Tibial nerve (tissue), 4 donors: ENCODE measurements around the gene RASA3. TPM values are rescaled to one million over a fixed set of nuclear protein-coding genes. Genes with fewer than 3 reads are reported as not detected.

Source experiments
- DNase-seq, 2 donors: peaks; one replicate each; pipeline ENCODE4 v3.0.0-alpha.2; 2019; ENCODE audit warnings: low spot score in 2 of 2
- H3K27ac ChIP-seq, 4 donors: fragments of 200-600 bp; sonication (generic) in 3 of 4; one replicate each; pipeline ENCODE4 v1.5.1; 2017 to 2019; ENCODE audit warnings: mild to moderate bottlenecking in 1 of 4
- H3K27me3 ChIP-seq, 2 donors: fragments of 200-600 bp; sonication (generic) in 1 of 2; one replicate each; pipeline versions ENCODE4 v1.5.1 to v1.6.0; 2017 to 2019
- H3K36me3 ChIP-seq, 3 donors: fragments of 200-600 bp; sonication (generic); one replicate each; pipeline ENCODE4 v1.5.1; 2018 to 2019
- H3K4me1 ChIP-seq, 4 donors: fragments of 200-600 bp; sonication (generic) in 3 of 4; one replicate each; pipeline ENCODE4 v1.5.1; 2017 to 2019
- H3K4me3 ChIP-seq, 4 donors: fragments of 200-600 bp; sonication (generic) in 3 of 4; one replicate each; pipeline ENCODE4 v1.5.1; 2017 to 2019; ENCODE audit warnings: mild to moderate bottlenecking in 1 of 4, moderate library complexity in 1 of 4
- H3K9me3 ChIP-seq, 4 donors: fragments of 200-600 bp; sonication (generic) in 3 of 4; one replicate each; pipeline ENCODE4 v1.5.1; 2017 to 2019
- EP300 ChIP-seq, 2 donors: sonication (generic); formaldehyde crosslinking; IDR thresholded peaks; one replicate each; pipeline ENCODE4 v1.6.1; 2017; ENCODE audit warnings: antibody characterized with exemption in 2 of 2, mild to moderate bottlenecking in 1 of 2
- POLR2A ChIP-seq, 2 donors: fragments of 450-650 bp; IDR thresholded peaks; one replicate each; pipeline ENCODE4 v1.6.1; 2017; ENCODE audit warnings: antibody characterized with exemption in 2 of 2, mild to moderate bottlenecking in 2 of 2, moderate library complexity in 2 of 2
- WGBS, 2 donors: methylation state at CpG; one replicate each; pipeline ENCODE4 v1.1.5; 2018; 5-methylcytosine and 5-hydroxymethylcytosine counted together
- total RNA-seq, 4 donors: library from RNA; depleted of rRNA; stranded (reverse); fragments of >200 nt; gene quantifications; one replicate each; pipeline ENCODE4 v1.1.0, GENCODE V29; 2016
- TF ChIP-seq, protein P1 (sequence below), 5 experiments: fragments of 200-600 bp in 3 of 5; fragments of 450-650 bp in 2 of 5; sonication (generic) in 3 of 5; IDR thresholded peaks; one replicate each; pipeline ENCODE4 v1.5.1; 2016 to 2019; ENCODE audit warnings: antibody characterized with exemption in 5 of 5, mild to moderate bottlenecking in 3 of 5, moderate library complexity in 2 of 5

RASA3 gene
- total RNA-seq, 4 donors from 2014 or later = 36.2 to 63.3 (median 46.3) TPM

DNA sequence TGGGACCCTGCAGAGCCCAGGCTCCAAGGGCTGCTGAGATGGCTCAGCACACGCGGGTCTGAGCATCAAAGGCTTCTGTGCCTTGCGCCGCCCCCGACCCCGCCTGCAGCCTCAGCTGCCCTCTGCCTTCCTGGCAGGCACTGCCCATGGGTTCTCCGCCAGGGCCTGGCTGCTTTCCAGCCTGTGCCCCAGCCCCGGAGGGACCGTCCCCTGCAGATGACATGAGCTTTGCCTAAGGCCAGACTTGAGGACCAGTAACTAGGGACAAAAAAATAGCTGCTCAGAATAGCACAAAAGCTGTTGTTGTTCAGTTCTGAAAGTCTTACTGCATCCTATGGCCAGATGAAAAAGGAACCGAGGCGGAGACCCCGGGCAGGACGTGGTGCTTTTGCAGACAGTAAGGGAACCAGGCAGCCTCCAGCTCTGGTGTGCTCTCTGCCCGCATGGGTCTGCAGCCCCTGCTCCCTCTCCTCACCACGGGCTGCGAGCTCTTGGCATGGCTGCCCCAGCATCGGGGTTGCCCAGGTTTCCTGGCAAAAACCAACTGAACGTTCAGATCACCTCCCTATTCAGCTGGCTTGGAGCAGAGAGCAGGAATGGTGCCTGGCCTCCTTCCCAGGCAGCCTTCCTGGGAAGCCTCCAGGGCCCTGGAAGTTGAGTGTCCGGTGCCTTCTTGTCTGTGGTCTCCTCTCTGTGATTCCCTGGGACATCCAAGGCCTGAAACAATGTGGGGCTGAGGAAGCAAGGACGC lies 34.1 kb upstream of the RASA3 start:
- Histone ChIP-seq H3K36me3 (no peaks in the 10 kb centered on the region), H3K27ac (peak overlapping the region in 2 of 4 donors; percentile 68 to 72), H3K27me3 (peaks cover 0 to 10% of the 10 kb centered on the region in 2 donors), H3K9me3 (no peaks in the 10 kb centered on the region), H3K4me1 (peaks cover 0 to 34% (median 13%) of the 10 kb centered on the region in 4 donors), H3K4me3 (no peak overlapping the region)
- WGBS, 2 donors = 31% methylated on average over 11 to 20 of the region's 20 CpGs
- DNase-seq = no peak
- TF ChIP-seq, protein P1, sequence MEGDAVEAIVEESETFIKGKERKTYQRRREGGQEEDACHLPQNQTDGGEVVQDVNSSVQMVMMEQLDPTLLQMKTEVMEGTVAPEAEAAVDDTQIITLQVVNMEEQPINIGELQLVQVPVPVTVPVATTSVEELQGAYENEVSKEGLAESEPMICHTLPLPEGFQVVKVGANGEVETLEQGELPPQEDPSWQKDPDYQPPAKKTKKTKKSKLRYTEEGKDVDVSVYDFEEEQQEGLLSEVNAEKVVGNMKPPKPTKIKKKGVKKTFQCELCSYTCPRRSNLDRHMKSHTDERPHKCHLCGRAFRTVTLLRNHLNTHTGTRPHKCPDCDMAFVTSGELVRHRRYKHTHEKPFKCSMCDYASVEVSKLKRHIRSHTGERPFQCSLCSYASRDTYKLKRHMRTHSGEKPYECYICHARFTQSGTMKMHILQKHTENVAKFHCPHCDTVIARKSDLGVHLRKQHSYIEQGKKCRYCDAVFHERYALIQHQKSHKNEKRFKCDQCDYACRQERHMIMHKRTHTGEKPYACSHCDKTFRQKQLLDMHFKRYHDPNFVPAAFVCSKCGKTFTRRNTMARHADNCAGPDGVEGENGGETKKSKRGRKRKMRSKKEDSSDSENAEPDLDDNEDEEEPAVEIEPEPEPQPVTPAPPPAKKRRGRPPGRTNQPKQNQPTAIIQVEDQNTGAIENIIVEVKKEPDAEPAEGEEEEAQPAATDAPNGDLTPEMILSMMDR (IDR thresholded peaks at IDR 0.05) = no peak
- TF ChIP-seq POLR2A (IDR thresholded peaks at IDR 0.05) (no peak), EP300 (IDR thresholded peaks at IDR 0.05) (peak in 1 of 2 donors; percentile 51)

GRCh38 chr13:114164681-114165429 lies 32.4 kb upstream of the RASA3 start:
- TF ChIP-seq EP300 (IDR thresholded peaks at IDR 0.05) = no peak
- TF ChIP-seq, protein P1 (IDR thresholded peaks at IDR 0.05) = no peak
- no peak for TF ChIP-seq POLR2A (IDR thresholded peaks at IDR 0.05)
- Histone ChIP-seq H3K36me3 (no peaks in the 10 kb centered on the region), H3K4me1 (peaks cover 0 to 39% (median 14%) of the 10 kb centered on the region in 4 donors), H3K27ac (no peak overlapping the region), H3K27me3 (peaks cover 0 to 10% of the 10 kb centered on the region in 2 donors), H3K9me3 (no peaks in the 10 kb centered on the region), H3K4me3 (no peak overlapping the region)
- DNase-seq = no peak
- 91 to 94% methylated on average over 26 of the region's 26 CpGs for WGBS, 2 donors

DNA sequence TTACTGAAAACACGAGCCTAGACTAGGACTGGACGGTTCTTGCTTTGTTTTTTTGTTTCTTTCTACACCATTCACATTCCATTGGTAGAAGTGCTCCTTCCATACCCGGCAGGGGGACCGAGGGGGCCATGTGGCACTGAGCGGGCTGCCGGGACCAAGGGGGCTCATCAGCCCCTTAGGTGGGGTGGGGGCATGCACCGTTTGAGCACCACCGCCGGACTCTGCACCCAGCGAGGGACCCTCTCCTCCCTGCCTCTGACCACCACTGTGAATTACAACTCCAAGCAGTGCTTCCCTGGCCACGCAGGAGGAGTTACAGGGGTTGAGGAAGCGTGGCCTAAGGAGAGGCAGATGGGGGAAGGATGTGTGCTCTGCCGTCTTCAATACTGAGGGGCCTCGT lies 31.6 kb upstream of the RASA3 start:
- no peak for TF ChIP-seq POLR2A (IDR thresholded peaks at IDR 0.05)
- TF ChIP-seq EP300 (IDR thresholded peaks at IDR 0.05) = no peak
- TF ChIP-seq, protein P1 (IDR thresholded peaks at IDR 0.05) = no peak
- 83 to 87% methylated on average over 13 to 14 of the region's 14 CpGs for WGBS, 2 donors
- DNase-seq = no peak

DNA sequence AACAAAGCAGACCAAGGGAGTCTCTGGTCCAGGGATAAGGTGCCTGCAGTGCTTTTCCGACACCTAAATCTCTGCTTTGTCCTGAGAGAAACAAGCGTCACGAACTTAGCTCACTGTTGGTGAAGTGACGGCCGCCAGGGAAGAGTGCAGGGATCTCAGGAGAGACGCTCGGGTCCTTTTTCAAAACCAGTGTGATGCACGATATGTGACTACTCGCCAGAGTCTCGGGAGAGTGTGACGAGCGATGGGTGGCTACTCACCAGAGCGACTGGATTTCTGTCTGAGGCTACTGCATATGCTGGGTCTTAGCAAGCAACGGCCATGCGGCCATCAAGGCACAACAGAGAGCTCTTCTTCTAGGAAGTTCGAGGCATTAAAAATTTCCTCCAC lies 30.1 kb upstream of the RASA3 start:
- 71 to 80% methylated on average over 16 of the region's 16 CpGs for WGBS, 2 donors
- Histone ChIP-seq H3K4me1 (peaks cover 0 to 39% (median 14%) of the 10 kb centered on the region in 4 donors), H3K9me3 (no peaks in the 10 kb centered on the region), H3K36me3 (no peaks in the 10 kb centered on the region), H3K27ac (peak overlapping the region in 1 of 4 donors; percentile 20), H3K4me3 (no peak overlapping the region), H3K27me3 (peaks cover 0 to 10% of the 10 kb centered on the region in 2 donors)
- TF ChIP-seq EP300 (IDR thresholded peaks at IDR 0.05) = no peak
- TF ChIP-seq POLR2A (IDR thresholded peaks at IDR 0.05) = no peak
- TF ChIP-seq, protein P1 (IDR thresholded peaks at IDR 0.05) = no peak
- no peak for DNase-seq

More for the DNA sequence above, 31.6 kb upstream of the RASA3 start:
- Histone ChIP-seq H3K27ac (no peak overlapping the region), H3K36me3 (no peaks in the 10 kb centered on the region), H3K9me3 (no peaks in the 10 kb centered on the region), H3K4me1 (peaks cover 0 to 39% (median 14%) of the 10 kb centered on the region in 4 donors), H3K27me3 (peaks cover 0 to 10% of the 10 kb centered on the region in 2 donors), H3K4me3 (no peak overlapping the region)
